NCI-H446 (cell line): Measurements from ENCODE around the gene INSRR.

Experiments
- DNase-seq, 2 experiments: peaks; one replicate each; lab custom pipeline; 2025; lab: John Stamatoyannopoulos, UW

The INSRR gene

GRCh38 chr1:156826630-156827029, 32.3 kb downstream of the INSRR start:
- DNase-seq, result no peak

GRCh38 chr1:156823210-156823790, 35.6 kb downstream of the INSRR start:
- no peak for DNase-seq

DNA sequence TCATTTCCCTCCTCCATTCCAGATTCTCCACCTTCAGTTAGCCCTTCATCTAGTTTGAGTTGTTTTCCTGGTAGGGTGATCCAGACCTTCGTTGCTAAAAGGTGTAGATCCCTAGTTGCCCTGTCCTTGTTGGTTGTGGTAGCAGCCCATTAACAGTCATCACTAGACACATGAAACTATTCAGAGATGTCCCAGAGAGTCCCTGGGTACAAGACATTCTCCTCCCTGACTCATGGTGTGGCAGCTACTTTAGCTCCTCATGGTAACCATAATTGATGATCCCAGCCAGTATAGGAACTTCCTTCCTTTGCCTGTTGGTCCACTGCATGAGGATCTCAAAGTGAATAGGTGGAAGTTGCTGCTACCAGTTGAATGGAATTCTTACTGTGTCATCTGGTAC, 36.2 kb downstream of the INSRR start:
- DNase-seq, result no peak

- DNase-seq, result no peak
These were observed 37.1 kb downstream of the INSRR start for GRCh38 chr1:156821801-156822200.

DNA sequence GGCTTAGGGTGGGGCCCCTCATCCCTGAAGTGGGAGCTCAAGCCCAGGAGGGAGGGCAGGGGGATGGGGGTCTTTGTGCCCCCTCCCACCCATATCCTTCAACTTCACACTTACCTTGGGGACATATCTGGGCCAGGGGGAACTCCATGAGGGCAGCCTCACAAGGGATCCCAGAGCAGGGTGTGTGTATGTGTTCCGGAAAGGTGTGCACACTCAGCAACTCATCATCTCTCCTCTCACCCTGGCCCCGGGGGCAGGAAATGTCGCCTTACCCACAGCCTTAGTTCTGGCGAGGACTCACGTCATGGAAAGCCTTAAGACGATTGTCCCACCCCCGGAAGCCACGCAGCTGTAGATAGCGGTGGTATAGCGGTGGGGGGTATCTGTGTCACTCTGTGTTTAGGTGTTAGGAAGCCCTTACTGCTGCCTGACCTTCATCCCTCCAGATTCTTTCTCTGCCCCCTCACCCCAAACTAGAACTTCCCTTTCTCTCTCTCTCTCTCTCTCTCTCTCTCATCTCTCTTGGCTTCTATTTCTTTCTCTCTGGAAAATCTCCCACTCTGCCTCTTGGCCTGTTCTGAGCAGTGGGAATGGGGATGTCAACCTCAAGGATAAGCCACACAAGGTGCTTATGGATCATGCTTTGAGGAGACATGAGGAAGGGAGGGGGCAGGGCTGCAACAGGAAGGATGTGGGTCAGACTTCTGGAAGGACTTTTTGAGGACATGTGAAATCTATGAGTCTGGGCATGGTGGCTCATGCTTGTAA, 42.2 kb downstream of the INSRR start, which contains the start of gene SH2D2A:
Gene SH2D2A (minus strand): TSS at position 288 of the 768 bp plus-strand sequence. CDS start 140 bp downstream, at position 148.
- DNase-seq, result no peak

GRCh38 chr1:156815961-156816422, 42.9 kb downstream of the INSRR start:
- no peak for DNase-seq

GRCh38 chr1:156815307-156815826, 43.5 kb downstream of the INSRR start:
- DNase-seq, result no peak

GRCh38 chr1:156814571-156815260, 44.2 kb downstream of the INSRR start:
- DNase-seq, result no peak

GRCh38 chr1:156813750-156814570, 45.0 kb downstream of the INSRR start:
- DNase-seq, result no peak

DNA sequence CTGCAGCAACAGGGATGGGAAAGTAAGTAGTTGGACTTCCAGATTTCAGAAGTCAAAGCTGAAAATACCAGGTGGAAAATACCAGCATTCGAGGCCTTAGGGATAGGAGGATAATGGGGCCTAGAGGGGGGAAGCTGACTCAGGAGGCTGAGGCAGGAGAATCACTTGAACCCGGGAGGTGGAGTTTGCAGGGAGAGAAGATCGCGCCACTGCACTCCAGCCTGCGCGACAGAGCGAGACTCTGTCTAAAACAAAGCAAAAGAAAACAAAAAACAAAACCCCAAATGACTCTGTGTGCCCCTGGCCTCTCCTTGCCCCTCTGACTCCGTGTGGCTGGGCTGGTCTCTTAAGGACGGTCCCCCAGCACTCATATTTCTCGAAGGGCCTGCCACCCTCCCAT, 45.6 kb downstream of the INSRR start:
- DNase-seq, result no peak

DNA sequence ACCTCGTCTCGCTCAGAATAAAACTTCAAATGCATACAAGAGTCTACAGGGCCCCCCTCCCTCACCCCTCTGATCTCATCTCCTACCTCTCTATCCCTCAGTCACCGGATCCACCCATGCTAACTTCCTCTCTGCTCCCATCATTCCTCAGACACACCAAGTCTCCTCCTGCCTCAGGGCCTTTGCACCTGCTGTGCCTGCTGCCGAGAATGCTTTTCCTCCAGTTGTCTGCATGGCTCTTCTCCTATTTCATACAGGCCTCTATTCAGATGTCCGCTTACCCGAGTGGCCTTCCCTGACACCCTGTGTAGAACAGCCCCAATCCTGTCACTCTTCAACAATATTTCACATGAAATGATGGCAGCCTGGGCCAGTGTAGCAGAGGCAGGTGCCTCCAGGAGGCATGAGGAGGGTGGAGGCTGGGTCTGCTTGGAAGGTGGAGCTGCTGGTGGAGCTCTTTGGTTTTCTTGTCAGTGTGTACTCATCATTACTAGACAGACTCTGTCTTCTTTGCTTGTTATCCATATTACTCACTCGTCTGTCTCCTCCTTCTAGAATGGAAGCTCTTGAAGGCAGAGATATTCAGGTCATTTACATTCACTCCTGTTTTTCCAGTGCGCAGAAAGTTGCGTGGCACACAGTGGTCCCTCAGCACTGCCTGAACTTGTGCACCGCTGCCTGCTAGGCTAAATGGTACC, 46.5 kb downstream of the INSRR start:
- no peak for DNase-seq

GRCh38 chr1:156811168-156811567, 47.7 kb downstream of the INSRR start:
- no peak for DNase-seq

GRCh38 chr1:156809711-156810366, 49.1 kb downstream of the INSRR start:
- no peak for DNase-seq

- DNase-seq, result no peak
These were observed 49.6 kb downstream of the INSRR start for GRCh38 chr1:156809281-156809680.

- no peak for DNase-seq
These were observed 50.5 kb downstream of the INSRR start for GRCh38 chr1:156808186-156809030.

GRCh38 chr1:156807627-156808026, 51.3 kb downstream of the INSRR start:
- DNase-seq, result no peak

DNA sequence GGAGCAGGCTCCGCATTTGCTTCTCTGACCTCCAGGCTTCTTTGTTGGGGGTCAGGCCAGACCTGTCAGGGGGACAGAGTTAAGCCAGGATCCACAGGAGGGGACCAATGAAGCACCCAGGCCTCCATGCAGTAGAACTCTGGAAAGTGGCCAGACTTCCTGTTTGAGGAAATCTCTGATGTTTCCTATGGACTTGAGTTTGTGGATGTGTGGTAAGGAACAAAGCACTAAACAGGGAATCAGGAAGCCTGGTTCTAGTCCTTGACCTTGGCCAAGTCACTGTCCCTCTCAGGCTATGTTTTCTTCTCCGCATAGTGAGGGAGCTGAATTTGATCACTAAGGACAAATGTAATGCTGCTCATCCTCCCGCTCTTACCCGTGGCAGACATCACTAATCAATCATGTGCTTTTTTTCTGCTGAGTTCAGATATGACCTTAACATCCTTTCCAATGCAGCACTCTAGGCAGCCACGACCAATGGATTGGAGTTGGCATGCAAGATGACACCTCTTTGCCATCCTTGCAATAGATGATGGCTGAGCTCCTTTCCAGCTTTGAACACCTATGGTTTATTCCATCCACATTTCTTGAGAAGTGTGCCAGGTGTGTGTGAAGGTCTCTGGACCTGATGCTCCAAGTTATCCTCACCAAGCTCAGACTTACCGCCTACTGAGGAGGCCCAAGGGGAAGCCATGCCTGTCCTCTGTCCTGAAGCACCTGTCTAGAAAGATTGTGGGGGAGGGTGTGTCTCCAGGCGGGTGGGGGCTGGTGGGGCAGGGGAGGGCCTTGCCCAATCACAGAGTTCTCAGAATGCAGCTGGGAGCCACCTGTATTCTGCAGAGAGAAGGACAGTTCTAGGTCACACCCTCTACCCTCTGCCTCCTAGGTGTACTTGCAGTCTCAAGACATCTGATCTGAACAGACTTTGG, 52.1 kb downstream of the INSRR start:
- peak in 1 of 2 experiments; percentile 73 for DNase-seq

DNA sequence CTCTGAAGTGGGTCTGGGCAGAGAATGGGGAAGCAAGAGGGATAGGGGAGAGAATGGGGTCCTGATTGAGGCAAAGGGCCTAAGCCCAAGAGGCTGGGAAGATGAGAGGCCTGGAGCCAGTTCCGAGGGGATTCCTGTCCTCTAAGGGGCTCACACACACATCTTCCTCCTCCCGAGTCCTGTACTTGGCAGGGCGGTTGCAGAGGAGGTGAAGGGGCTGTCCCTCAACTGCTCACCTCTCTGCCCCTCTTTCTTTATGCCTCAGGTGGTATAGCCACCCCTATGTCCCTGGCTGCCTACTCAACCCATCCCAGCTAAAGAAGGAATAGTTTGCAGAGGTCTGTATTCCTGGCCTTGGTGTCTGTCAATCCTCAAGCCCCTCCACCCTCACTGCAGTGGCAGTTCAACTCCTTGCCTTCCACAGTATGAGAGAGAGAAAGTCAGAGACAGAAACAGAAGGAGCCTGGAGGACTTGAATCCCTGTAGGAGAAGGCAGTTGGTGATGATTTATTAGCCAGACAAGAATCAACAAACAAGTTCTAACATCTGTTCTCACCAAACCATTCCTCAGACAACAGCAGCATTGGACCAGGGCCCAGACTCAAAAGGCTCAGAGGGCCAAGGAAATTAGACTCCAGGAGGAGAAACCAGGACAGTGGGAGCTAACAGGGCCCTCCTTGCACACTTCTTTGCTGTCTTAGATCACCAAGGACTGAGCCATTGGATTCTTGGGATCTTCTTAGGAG, 53.0 kb downstream of the INSRR start:
- DNase-seq, result peak; percentile 39 to 94
